Rectal smooth muscle tissue (tissue), 1 donor: Measurements from ENCODE around the gene ADARB2.
"Not testable (repeated sequence)": the region's sequence is repeated elsewhere in the genome, so short reads cannot be mapped to it uniquely, and the experiment has no call there.

Experiments
- H3K27ac ChIP-seq: one replicate; pipeline ENCODE4 v1.7.0; 2013; ENCODE audit warnings: low read depth, low read length, inconsistent platforms
- H3K27me3 ChIP-seq: one replicate; pipeline ENCODE4 v1.7.0; 2013; ENCODE audit warnings: low read length; ENCODE audit not compliant: control insufficient read depth, insufficient read depth
- H3K36me3 ChIP-seq: one replicate; pipeline ENCODE4 v1.7.0; 2013; ENCODE audit warnings: low read length; ENCODE audit not compliant: control insufficient read depth, insufficient read depth
- H3K4me1 ChIP-seq: one replicate; pipeline ENCODE4 v1.7.0; 2013; ENCODE audit warnings: low read length; ENCODE audit not compliant: control insufficient read depth, insufficient read depth
- H3K4me3 ChIP-seq: one replicate; pipeline ENCODE4 v1.7.0; 2013; ENCODE audit warnings: low read length
- H3K9ac ChIP-seq: one replicate; pipeline ENCODE4 v1.7.0; 2013; ENCODE audit warnings: low read length

The ADARB2 gene

DNA sequence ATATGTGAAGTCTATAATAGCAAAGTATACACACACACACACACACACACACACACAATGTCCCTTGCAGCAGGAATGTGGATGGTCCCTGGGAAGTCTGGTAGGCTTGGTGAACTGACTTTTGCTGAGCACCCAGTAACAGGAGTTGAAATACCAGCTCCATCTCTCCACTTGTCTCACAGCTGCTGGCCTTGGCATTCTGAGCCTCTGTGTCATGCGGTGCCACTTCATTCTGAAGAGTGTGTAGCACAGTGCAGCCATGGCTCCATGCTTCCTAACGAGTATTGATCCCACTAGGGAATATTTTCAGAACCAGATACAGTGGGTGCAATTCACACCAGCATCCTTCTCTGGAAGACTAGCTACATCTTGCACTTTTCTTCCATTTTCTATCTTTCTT, 192.4 kb downstream of the ADARB2 start:
- no peaks in the 10 kb centered on the region for H3K4me1 ChIP-seq
- no peaks in the 10 kb centered on the region for H3K36me3 ChIP-seq
- H3K27me3 ChIP-seq, result no peaks in the 10 kb centered on the region
- H3K27ac ChIP-seq, result no peak overlapping the region
- no peak overlapping the region for H3K9ac ChIP-seq
- H3K4me3 ChIP-seq, result no peak overlapping the region

DNA sequence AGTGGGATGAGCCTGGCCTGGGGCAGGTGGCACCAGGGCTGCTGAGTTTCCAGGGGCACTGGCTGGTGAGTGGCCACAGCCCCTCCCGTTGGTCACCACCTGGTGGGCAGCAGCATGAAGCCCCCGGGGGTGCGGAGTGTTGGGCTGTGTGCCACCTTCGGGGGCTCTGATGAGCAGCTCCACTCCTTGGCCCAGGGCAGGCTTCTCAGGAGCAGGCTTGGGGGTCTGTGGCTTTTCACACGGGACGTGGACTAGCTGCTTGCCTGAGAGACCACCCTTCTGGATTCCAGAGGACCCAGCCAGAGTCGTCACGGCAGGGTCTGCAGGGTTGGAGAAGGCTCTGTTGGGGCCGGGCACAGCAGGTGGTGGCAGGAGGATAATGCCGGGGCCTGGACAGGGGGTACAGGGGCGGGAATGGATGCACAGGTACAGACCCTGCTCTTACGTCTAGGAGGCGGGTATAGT, 193.1 kb downstream of the ADARB2 start:
- no peaks in the 10 kb centered on the region for H3K36me3 ChIP-seq
- H3K9ac ChIP-seq, result no peak overlapping the region
- H3K4me3 ChIP-seq, result no peak overlapping the region
- H3K4me1 ChIP-seq, result no peaks in the 10 kb centered on the region
- H3K27me3 ChIP-seq, result no peaks in the 10 kb centered on the region
- no peak overlapping the region for H3K27ac ChIP-seq

DNA sequence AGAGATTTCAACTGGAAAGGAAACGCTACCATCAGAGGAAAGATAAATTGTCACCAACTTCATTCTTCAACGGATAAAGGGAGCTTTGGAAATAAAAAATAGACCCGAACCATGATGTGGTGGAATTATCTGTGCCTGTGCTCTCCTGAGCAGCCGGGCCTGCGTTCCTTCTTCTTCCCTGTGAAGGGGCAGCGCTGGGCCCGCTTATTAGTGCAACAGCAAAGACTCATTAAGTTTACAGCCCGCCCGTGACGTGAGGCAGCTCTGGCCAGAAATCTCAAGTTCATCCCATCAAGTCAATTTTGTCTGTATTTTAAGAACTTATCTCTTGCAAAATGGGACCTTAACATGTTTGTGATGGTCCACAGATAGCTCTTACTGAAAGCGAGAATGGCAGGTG, 193.7 kb downstream of the ADARB2 start:
- Histone ChIP-seq H3K36me3 (no peaks in the 10 kb centered on the region), H3K9ac (no peak overlapping the region), H3K4me1 (no peaks in the 10 kb centered on the region), H3K4me3 (no peak overlapping the region), H3K27ac (no peak overlapping the region), H3K27me3 (no peaks in the 10 kb centered on the region)

- Histone ChIP-seq H3K27ac (no peak overlapping the region), H3K9ac (no peak overlapping the region), H3K4me3 (no peak overlapping the region), H3K27me3 (no peaks in the 10 kb centered on the region), H3K36me3 (no peaks in the 10 kb centered on the region), H3K4me1 (no peaks in the 10 kb centered on the region)
Measured at GRCh38 chr10:1542941-1543340, 194.4 kb downstream of the ADARB2 start.

GRCh38 chr10:1540144-1540543, 197.2 kb downstream of the ADARB2 start:
- H3K27me3 ChIP-seq, result no peaks in the 10 kb centered on the region
- no peak overlapping the region for H3K27ac ChIP-seq
- no peaks in the 10 kb centered on the region for H3K36me3 ChIP-seq
- no peak overlapping the region for H3K9ac ChIP-seq
- H3K4me1 ChIP-seq, result no peaks in the 10 kb centered on the region
- no peak overlapping the region for H3K4me3 ChIP-seq

GRCh38 chr10:1539216-1539615, 198.1 kb downstream of the ADARB2 start:
- H3K4me1 ChIP-seq, result no peaks in the 10 kb centered on the region
- H3K27me3 ChIP-seq, result no peaks in the 10 kb centered on the region
- H3K27ac ChIP-seq, result no peak overlapping the region
- H3K4me3 ChIP-seq, result no peak overlapping the region
- no peak overlapping the region for H3K9ac ChIP-seq
- H3K36me3 ChIP-seq, result no peaks in the 10 kb centered on the region

DNA sequence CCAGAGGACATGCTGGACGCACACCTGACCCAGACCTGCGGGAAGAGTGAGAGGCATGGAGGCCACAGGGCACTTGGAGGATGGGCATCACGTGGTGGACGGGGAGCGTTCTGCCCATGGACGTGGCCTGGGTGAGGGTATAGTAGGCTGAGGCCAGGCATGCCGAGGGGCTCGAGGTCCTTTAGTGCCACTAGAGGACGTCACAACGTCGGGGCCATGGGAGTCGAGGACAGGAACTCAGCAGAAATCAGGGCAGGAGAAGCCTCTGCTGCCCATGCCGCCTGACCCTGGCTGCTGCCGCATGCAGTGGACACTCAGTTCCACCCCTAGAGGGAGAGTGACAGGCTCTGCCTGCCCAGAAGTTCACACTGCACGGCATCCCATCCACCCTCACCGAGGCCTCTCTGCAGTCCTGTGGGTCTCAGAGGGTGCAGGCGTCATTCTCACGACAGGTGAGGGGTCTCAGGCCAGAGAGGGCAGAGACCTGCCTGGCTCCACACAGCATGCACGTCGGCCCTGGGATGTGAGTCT, 198.7 kb downstream of the ADARB2 start:
- Histone ChIP-seq H3K9ac (no peak overlapping the region), H3K4me1 (no peaks in the 10 kb centered on the region), H3K27ac (no peak overlapping the region), H3K36me3 (no peaks in the 10 kb centered on the region), H3K27me3 (no peaks in the 10 kb centered on the region), H3K4me3 (no peak overlapping the region)

DNA sequence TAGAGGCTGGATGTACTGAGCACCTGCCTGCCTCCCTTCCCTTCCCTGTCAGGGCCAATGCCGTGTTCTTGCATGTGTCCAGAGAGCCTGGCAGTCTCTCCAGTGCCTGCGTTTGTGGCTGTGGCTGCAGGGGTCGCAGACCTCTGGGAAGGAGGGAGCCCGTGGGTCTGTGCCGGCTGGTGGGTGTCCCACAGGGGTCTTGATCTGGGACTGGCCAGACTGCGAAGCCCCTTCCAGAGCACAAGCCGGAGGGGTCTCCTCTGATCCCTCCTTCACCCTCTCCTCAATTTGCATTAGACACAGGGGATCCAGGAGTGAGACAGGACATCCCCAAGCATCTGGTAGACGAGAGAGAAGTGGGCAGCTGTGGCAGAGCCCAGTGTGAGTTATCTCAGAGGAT, 199.2 kb downstream of the ADARB2 start:
- H3K4me1 ChIP-seq, result no peaks in the 10 kb centered on the region
- no peak overlapping the region for H3K9ac ChIP-seq
- no peak overlapping the region for H3K27ac ChIP-seq
- H3K27me3 ChIP-seq, result no peaks in the 10 kb centered on the region
- no peak overlapping the region for H3K4me3 ChIP-seq
- no peaks in the 10 kb centered on the region for H3K36me3 ChIP-seq

DNA sequence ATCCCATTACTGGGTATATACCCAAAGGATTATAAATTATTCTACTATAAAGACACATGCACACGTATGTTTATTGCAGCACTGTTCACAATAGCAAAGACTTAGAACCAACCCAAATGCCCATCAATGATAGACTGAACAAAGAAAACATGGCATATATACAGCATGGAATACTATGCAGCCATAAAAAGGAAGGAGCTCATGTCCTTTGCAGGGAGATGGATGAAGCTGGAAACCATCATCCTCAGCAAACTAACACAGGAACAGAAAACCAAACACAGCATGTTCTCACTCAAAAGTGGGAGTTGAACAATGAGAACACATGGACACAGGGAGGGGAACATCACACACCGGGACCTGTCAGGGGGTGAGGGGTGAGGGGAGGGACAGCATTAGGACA, 199.9 kb downstream of the ADARB2 start:
- H3K27ac ChIP-seq, H3K4me1 ChIP-seq, H3K36me3 ChIP-seq, H3K27me3 ChIP-seq, H3K9ac ChIP-seq, H3K4me3 ChIP-seq: not testable (repeated sequence)

- no peak overlapping the region for H3K9ac ChIP-seq
- no peak overlapping the region for H3K27ac ChIP-seq
- H3K27me3 ChIP-seq, result no peaks in the 10 kb centered on the region
- H3K36me3 ChIP-seq, result no peaks in the 10 kb centered on the region
- no peaks in the 10 kb centered on the region for H3K4me1 ChIP-seq
- no peak overlapping the region for H3K4me3 ChIP-seq
Measured at GRCh38 chr10:1536341-1536740, 201.0 kb downstream of the ADARB2 start.

DNA sequence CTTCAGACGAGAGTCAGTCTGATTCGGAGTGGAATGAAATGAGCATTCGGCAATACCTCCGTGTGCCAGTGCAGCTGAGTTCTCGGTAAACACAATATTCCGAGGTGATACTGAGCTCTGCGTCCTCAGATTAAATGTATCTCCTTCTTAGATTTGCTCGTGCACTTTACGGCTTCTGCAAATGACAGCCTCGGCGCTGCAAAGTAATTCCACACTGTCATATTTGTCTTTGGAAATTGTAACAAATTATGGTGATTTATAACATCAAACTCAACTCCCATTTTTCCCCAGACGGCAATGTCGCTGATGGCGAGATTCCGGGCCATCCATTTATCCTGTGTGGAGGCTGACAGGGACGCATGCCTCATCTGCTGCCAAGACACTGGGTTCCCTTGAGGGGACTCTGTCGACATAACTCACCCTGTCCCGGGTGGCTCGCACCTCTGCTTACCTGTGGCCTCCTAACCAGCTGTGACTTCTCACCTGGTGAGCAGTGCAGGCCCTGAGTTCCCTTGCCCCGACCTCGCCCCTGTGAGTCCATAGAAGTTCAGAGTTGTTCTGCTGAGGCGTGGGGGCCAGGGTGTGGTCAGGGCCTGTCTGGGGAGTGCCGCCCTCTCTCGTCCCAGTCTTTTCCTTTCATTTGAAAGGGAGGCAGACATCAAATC, 201.9 kb downstream of the ADARB2 start:
- Histone ChIP-seq H3K9ac (no peak overlapping the region), H3K4me1 (no peaks in the 10 kb centered on the region), H3K4me3 (no peak overlapping the region), H3K27me3 (no peaks in the 10 kb centered on the region), H3K36me3 (no peaks in the 10 kb centered on the region), H3K27ac (no peak overlapping the region)

GRCh38 chr10:1534820-1535219, 202.5 kb downstream of the ADARB2 start:
- H3K4me1 ChIP-seq, result no peaks in the 10 kb centered on the region
- H3K27ac ChIP-seq, result no peak overlapping the region
- H3K27me3 ChIP-seq, result no peaks in the 10 kb centered on the region
- no peak overlapping the region for H3K4me3 ChIP-seq
- H3K36me3 ChIP-seq, result no peaks in the 10 kb centered on the region
- no peak overlapping the region for H3K9ac ChIP-seq

DNA sequence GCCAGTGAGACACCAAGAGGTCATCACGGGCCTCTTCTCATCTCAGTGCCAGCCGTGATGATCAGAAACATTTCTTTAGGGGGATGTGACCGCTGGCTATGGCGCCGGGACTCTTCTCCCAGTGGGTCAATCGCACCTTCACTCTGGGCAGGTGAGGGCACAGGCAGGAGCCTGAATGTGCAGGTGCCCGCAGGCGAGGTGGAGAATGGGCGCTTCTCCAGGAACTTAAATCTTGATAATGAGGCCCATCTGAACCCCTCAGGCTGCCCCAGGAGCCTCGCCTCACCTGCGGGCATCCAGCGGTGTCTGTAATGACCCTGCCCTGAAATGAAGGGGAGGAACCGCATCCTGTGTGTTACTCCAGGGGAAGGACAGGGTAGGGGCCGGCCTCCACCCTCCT, 204.7 kb downstream of the ADARB2 start:
- H3K4me3 ChIP-seq, result no peak overlapping the region
- no peak overlapping the region for H3K27ac ChIP-seq
- H3K9ac ChIP-seq, result no peak overlapping the region
- H3K27me3 ChIP-seq, result no peaks in the 10 kb centered on the region
- H3K36me3 ChIP-seq, result no peaks in the 10 kb centered on the region
- H3K4me1 ChIP-seq, result no peaks in the 10 kb centered on the region
